Esophagus muscularis mucosa (tissue), 4 donors: ENCODE measurements around the gene NCAPH2. TPM values are rescaled to one million over a fixed set of nuclear protein-coding genes. Genes with fewer than 3 reads are reported as not detected.
A peak's percentile ranks its signal among the peaks of the same experiment; 100 is the strongest.

ENCODE experiments used
- DNase-seq: peaks from one replicate; pipeline ENCODE4 v3.0.0-alpha.2; 2017; ENCODE audit errors: extremely low spot score
- H3K27ac ChIP-seq, 4 donors: fragments of 200-600 bp; sonication (generic); replicated peaks in 1 of 4; 1 replicate in 3 of 4; 2 replicates in 1 of 4; pipeline ENCODE4 v1.5.1; 2016 to 2019; ENCODE audit warnings: mild to moderate bottlenecking in 1 of 4
- H3K27me3 ChIP-seq, 4 donors: fragments of 200-600 bp; sonication (generic); one replicate each; pipeline versions ENCODE4 v1.5.1 to v1.6.0; 2016 to 2019
- H3K36me3 ChIP-seq, 4 donors: fragments of 200-600 bp; sonication (generic); one replicate each; pipeline ENCODE4 v1.5.1; 2016 to 2019
- H3K4me1 ChIP-seq, 4 donors: fragments of 200-600 bp; sonication (generic); one replicate each; pipeline ENCODE4 v1.5.1; 2016 to 2019
- H3K4me3 ChIP-seq, 4 donors: fragments of 200-600 bp; sonication (generic); 1 replicate in 2 of 4; 2 replicates in 2 of 4; pipeline ENCODE4 v1.5.1; 2016 to 2019; ENCODE audit warnings: mild to moderate bottlenecking in 4 of 4, moderate library complexity in 1 of 4
- H3K9me3 ChIP-seq, 4 donors: fragments of 200-600 bp; sonication (generic); 1 replicate in 3 of 4; 2 replicates in 1 of 4; pipeline ENCODE4 v1.5.1; 2016 to 2019
- EP300 ChIP-seq: sonication (generic); formaldehyde crosslinking; IDR thresholded peaks from one replicate; pipeline ENCODE4 v1.6.1; 2017; ENCODE audit warnings: antibody characterized with exemption
- POLR2A ChIP-seq: fragments of 450-650 bp; IDR thresholded peaks from one replicate; pipeline ENCODE4 v1.6.1; 2017; ENCODE audit warnings: antibody characterized with exemption, moderate library complexity, mild to moderate bottlenecking, low read depth
- POLR2AphosphoS5 ChIP-seq, 2 donors: sonication (generic); formaldehyde crosslinking; IDR thresholded peaks; one replicate each; pipeline ENCODE4 v1.6.1; 2017; ENCODE audit warnings: antibody characterized with exemption in 2 of 2
- WGBS: methylation state at CpG from one replicate; pipeline ENCODE4 v1.1.5; 2018; 5-methylcytosine and 5-hydroxymethylcytosine counted together
- intact Hi-C: fragments of 100-400 bp; cut with DNase I; formaldehyde crosslinking; loops from one replicate; pipeline ENCODE4 v1.15.1; 2023
- total RNA-seq, 4 donors: library from RNA; depleted of rRNA; stranded (reverse); fragments of >200 nt; gene quantifications; one replicate each; pipeline versions ENCODE4 v1.1.0 to v1.2.1, GENCODE V29; 2016
- TF ChIP-seq, protein P1 (sequence below), 3 experiments: fragments of 200-600 bp in 2 of 3; fragments of 450-650 bp in 1 of 3; sonication (generic) in 2 of 3; IDR thresholded peaks; one replicate each; pipeline ENCODE4 v1.5.1; 2017 to 2019; ENCODE audit warnings: antibody characterized with exemption in 3 of 3, mild to moderate bottlenecking in 2 of 3, moderate library complexity in 1 of 3

The NCAPH2 gene
- total RNA-seq, 4 donors from 2014 or later = 30.3 to 44.6 (median 41.7) TPM

GRCh38 chr22:50548921-50549790, 41.1 kb downstream of the NCAPH2 start:
- DNase-seq = no peak
- no peaks in the 10 kb centered on the region for H3K9me3 ChIP-seq
- H3K4me3 ChIP-seq = peak overlapping the region; percentile 30 to 48 (median 36)
- intact Hi-C loops = no loop called here
- H3K27ac ChIP-seq = no peak overlapping the region
- 81% methylated on average over 41 of the region's 68 CpGs for WGBS
- TF ChIP-seq POLR2A (no peak), POLR2AphosphoS5 (IDR thresholded peaks at IDR 0.05) (no peak), EP300 (no peak)
- TF ChIP-seq, protein P1, sequence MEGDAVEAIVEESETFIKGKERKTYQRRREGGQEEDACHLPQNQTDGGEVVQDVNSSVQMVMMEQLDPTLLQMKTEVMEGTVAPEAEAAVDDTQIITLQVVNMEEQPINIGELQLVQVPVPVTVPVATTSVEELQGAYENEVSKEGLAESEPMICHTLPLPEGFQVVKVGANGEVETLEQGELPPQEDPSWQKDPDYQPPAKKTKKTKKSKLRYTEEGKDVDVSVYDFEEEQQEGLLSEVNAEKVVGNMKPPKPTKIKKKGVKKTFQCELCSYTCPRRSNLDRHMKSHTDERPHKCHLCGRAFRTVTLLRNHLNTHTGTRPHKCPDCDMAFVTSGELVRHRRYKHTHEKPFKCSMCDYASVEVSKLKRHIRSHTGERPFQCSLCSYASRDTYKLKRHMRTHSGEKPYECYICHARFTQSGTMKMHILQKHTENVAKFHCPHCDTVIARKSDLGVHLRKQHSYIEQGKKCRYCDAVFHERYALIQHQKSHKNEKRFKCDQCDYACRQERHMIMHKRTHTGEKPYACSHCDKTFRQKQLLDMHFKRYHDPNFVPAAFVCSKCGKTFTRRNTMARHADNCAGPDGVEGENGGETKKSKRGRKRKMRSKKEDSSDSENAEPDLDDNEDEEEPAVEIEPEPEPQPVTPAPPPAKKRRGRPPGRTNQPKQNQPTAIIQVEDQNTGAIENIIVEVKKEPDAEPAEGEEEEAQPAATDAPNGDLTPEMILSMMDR (IDR thresholded peaks at IDR 0.05) = no peak
- H3K27me3 ChIP-seq = peaks cover 9 to 83% (median 22%) of the 10 kb centered on the region in 4 donors
- no peaks in the 10 kb centered on the region for H3K36me3 ChIP-seq
- H3K4me1 ChIP-seq = peaks cover 12 to 34% (median 30%) of the 10 kb centered on the region in 4 donors

GRCh38 chr22:50550395-50550794, 42.4 kb downstream of the NCAPH2 start:
- Histone ChIP-seq H3K4me3 (no peak overlapping the region), H3K27ac (no peak overlapping the region), H3K9me3 (no peaks in the 10 kb centered on the region), H3K4me1 (peaks cover 8 to 25% (median 24%) of the 10 kb centered on the region in 4 donors), H3K36me3 (no peaks in the 10 kb centered on the region), H3K27me3 (peaks cover 9 to 70% (median 22%) of the 10 kb centered on the region in 4 donors)
- TF ChIP-seq EP300 (no peak), POLR2AphosphoS5 (IDR thresholded peaks at IDR 0.05) (no peak), POLR2A (no peak)
- TF ChIP-seq, protein P1 (IDR thresholded peaks at IDR 0.05) = no peak
- intact Hi-C loops = no loop called here
- DNase-seq = no peak
- WGBS = 94% methylated on average over 8 of the region's 8 CpGs

- Histone ChIP-seq H3K27ac (no peak overlapping the region), H3K4me3 (no peak overlapping the region), H3K4me1 (peaks cover 8 to 25% (median 24%) of the 10 kb centered on the region in 4 donors), H3K27me3 (peaks cover 9 to 62% (median 20%) of the 10 kb centered on the region in 4 donors), H3K9me3 (no peaks in the 10 kb centered on the region), H3K36me3 (no peaks in the 10 kb centered on the region)
- intact Hi-C loops = no loop called here
- TF ChIP-seq, protein P1 (IDR thresholded peaks at IDR 0.05) = no peak
- no peak for TF ChIP-seq EP300
- no peak for TF ChIP-seq POLR2AphosphoS5 (IDR thresholded peaks at IDR 0.05)
- no peak for TF ChIP-seq POLR2A
- no peak for DNase-seq
- 93% methylated on average over 11 of the region's 11 CpGs for WGBS
Observed at GRCh38 chr22:50551160-50551752, 43.2 kb downstream of the NCAPH2 start.

DNA sequence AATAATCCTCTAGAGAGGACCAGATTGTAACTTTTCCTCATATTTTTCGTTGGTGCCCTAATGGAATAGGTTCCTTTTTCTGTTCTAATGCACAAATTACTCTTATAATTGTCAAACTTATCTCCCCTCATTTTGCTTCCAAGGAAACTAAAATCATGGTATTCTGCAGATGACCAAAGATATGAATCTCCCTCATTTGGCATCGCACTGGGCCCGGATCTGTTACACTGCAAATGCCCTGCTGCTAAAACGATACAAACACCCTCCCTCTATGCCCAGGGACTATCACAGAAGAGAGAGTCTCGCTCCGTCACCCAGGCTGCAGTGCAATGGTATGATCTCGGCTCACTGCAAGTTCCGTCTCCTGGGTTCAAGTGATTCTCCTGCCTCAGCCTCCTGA, 45.3 kb downstream of the NCAPH2 start:
- WGBS = 83% methylated on average over 8 of the region's 8 CpGs
- Histone ChIP-seq H3K27ac (no peak overlapping the region), H3K4me3 (no peak overlapping the region), H3K4me1 (peaks cover 8 to 9% (median 9%) of the 10 kb centered on the region in 4 donors), H3K36me3 (no peaks in the 10 kb centered on the region), H3K27me3 (peaks cover 0 to 43% (median 9%) of the 10 kb centered on the region in 4 donors), H3K9me3 (no peaks in the 10 kb centered on the region)
- TF ChIP-seq EP300 (no peak), POLR2A (no peak), POLR2AphosphoS5 (IDR thresholded peaks at IDR 0.05) (no peak)
- TF ChIP-seq, protein P1 (IDR thresholded peaks at IDR 0.05) = no peak
- no peak for DNase-seq
- intact Hi-C loops = no loop called here
